ENCODE results near the gene PPP6R3.

GRCh38 chr11:68460741-68461574 is at the start of gene PPP6R3:
- TF ChIP-seq, protein P1, sequence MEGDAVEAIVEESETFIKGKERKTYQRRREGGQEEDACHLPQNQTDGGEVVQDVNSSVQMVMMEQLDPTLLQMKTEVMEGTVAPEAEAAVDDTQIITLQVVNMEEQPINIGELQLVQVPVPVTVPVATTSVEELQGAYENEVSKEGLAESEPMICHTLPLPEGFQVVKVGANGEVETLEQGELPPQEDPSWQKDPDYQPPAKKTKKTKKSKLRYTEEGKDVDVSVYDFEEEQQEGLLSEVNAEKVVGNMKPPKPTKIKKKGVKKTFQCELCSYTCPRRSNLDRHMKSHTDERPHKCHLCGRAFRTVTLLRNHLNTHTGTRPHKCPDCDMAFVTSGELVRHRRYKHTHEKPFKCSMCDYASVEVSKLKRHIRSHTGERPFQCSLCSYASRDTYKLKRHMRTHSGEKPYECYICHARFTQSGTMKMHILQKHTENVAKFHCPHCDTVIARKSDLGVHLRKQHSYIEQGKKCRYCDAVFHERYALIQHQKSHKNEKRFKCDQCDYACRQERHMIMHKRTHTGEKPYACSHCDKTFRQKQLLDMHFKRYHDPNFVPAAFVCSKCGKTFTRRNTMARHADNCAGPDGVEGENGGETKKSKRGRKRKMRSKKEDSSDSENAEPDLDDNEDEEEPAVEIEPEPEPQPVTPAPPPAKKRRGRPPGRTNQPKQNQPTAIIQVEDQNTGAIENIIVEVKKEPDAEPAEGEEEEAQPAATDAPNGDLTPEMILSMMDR (conservative IDR thresholded peaks at IDR 0.05; ENCODE audit: low read length): no peak
- no peak for TF ChIP-seq EZH2phosphoT487 (IDR thresholded peaks at IDR 0.05; ENCODE audit: borderline replicate concordance)

All from Loucy (cell line).